Endothelial cell of umbilical vein (primary cell): ENCODE data around the gene PASD1. TPM values are rescaled to one million over a fixed set of nuclear protein-coding genes. Genes with fewer than 3 reads are reported as not detected.

Experiments used
- BruUV-seq: library from RNA; stranded (reverse); fragments of 400-500 nt; replicated peaks from 2 replicates; lab custom pipeline; 2021; lab: Mats Ljungman, UMichigan
- CTCF ChIA-PET: fragments of 300-600, 350-600 bp; sonication (Branson Sonifier 250); formaldehyde crosslinking; loops from one replicate; lab custom pipeline; 2021; ENCODE audit warnings: antibody characterized with exemption, inconsistent platforms; lab: Charles Lee
- POLR2A ChIA-PET: fragments of 300-600, 350-600 bp; sonication (Branson Sonifier 250); formaldehyde crosslinking; loops from one replicate; lab custom pipeline; 2021; ENCODE audit warnings: antibody characterized with exemption, inconsistent platforms; lab: Charles Lee
- DNase-seq: peaks from one replicate; pipeline ENCODE4 v3.0.0-alpha.2; 2011; ENCODE audit warnings: low read depth, low spot score
- FAIRE-seq: peaks from 2 replicates; lab custom pipeline; 2011; peaks lifted over from hg19 to GRCh38; lab: Jason Lieb, UNC
- H2AFZ ChIP-seq: 2 replicates; pipeline ENCODE4 v1.6.0; 2012; ENCODE audit warnings: low read depth, low read length, control low read depth, inconsistent platforms
- H3K27ac ChIP-seq: 2 replicates; pipeline ENCODE4 v1.5.1; 2011; ENCODE audit warnings: low read depth, mild to moderate bottlenecking, control low read depth, low read length, moderate library complexity; ENCODE audit not compliant: insufficient read depth
- H3K27me3 ChIP-seq, 2 experiments: 2 replicates each; pipeline versions ENCODE4 v1.6.0 to v1.6.1; 2011; ENCODE audit warnings: low read length in 2 of 2, mixed read lengths in 1 of 2; ENCODE audit not compliant: control insufficient read depth in 2 of 2, insufficient read depth in 2 of 2
- H3K36me3 ChIP-seq, 2 experiments: 2 replicates in 1 of 2; 3 replicates in 1 of 2; pipeline ENCODE4 v1.5.1; 2011; ENCODE audit warnings: low read length in 2 of 2, mild to moderate bottlenecking in 1 of 2, moderate library complexity in 1 of 2; ENCODE audit not compliant: control insufficient read depth in 2 of 2, insufficient read depth in 2 of 2; ENCODE audit errors: extremely low read depth in 1 of 2
- H3K4me1 ChIP-seq: 3 replicates; pipeline ENCODE4 v1.5.1; 2011; ENCODE audit warnings: mild to moderate bottlenecking, low read length; ENCODE audit not compliant: control insufficient read depth, insufficient read depth; ENCODE audit errors: extremely low read depth
- H3K4me2 ChIP-seq: 2 replicates; pipeline ENCODE4 v1.6.1; 2011; ENCODE audit warnings: low read length, control low read depth, mixed read lengths; ENCODE audit not compliant: insufficient read depth
- H3K4me3 ChIP-seq, 3 experiments: fragments of 200-600 bp in 1 of 3; sonication (generic), shearing (Covaris generic) in 1 of 3; replicated peaks in 1 of 3; 2 replicates each; pipeline ENCODE4 v1.5.1; 2011 to 2016; ENCODE audit warnings: control low read depth in 3 of 3, low read length in 3 of 3, mild to moderate bottlenecking in 2 of 3, inconsistent platforms in 1 of 3, low read depth in 1 of 3, moderate library complexity in 1 of 3; ENCODE audit not compliant: insufficient read depth in 1 of 3
- H3K79me2 ChIP-seq: 2 replicates; pipeline ENCODE4 v1.6.0; 2012; ENCODE audit warnings: low read length, inconsistent platforms; ENCODE audit not compliant: control insufficient read depth, insufficient read depth
- H3K9ac ChIP-seq: replicated peaks from 2 replicates; pipeline ENCODE3; 2011; ENCODE audit warnings: low read length, control low read depth; ENCODE audit not compliant: insufficient read depth; ENCODE audit errors: extremely low read depth
- H3K9me1 ChIP-seq: replicated peaks from 3 replicates; pipeline ENCODE4 v1.6.0; 2011; ENCODE audit warnings: mild to moderate bottlenecking, low read length; ENCODE audit not compliant: control insufficient read depth, insufficient read depth; ENCODE audit errors: extremely low read depth
- H3K9me3 ChIP-seq: replicated peaks from 2 replicates; pipeline ENCODE4 v1.5.1; 2012; ENCODE audit warnings: low read length, inconsistent platforms; ENCODE audit not compliant: control insufficient read depth, insufficient read depth
- H4K20me1 ChIP-seq: replicated peaks from 2 replicates; pipeline ENCODE3; 2011; ENCODE audit warnings: mild to moderate bottlenecking, low read length; ENCODE audit not compliant: control insufficient read depth, insufficient read depth; ENCODE audit errors: extremely low read depth
- CTCF ChIP-seq, 2 donors: IDR thresholded peaks; 1 replicate in 1 of 2; 2 replicates in 1 of 2; pipeline ENCODE4 v1.5.1; 2011; ENCODE audit warnings: low read length in 2 of 2, mild to moderate bottlenecking in 2 of 2, moderate library complexity in 2 of 2, control low read depth in 1 of 2, inconsistent platforms in 1 of 2, low read depth in 1 of 2; ENCODE audit not compliant: insufficient read depth in 1 of 2; ENCODE audit errors: extremely low read depth in 1 of 2
- EZH2 ChIP-seq: IDR thresholded peaks from 2 replicates; pipeline ENCODE4 v1.6.1; 2012; ENCODE audit warnings: borderline replicate concordance, low read depth, mild to moderate bottlenecking, moderate library complexity, low read length, inconsistent platforms; ENCODE audit not compliant: severe bottlenecking
- FOS ChIP-seq: IDR thresholded peaks from 2 replicates; pipeline ENCODE4 v1.6.1; 2011; ENCODE audit warnings: mild to moderate bottlenecking, low read length, moderate library complexity, borderline replicate concordance; ENCODE audit not compliant: insufficient read depth
- GATA2 ChIP-seq: IDR thresholded peaks from 2 replicates; pipeline ENCODE4 v1.7.0; 2011; ENCODE audit warnings: low read depth, mild to moderate bottlenecking, moderate library complexity, mixed read lengths, low read length; ENCODE audit not compliant: insufficient read length, insufficient read depth
- JUN ChIP-seq: IDR thresholded peaks from 2 replicates; pipeline ENCODE4 v1.6.1; 2011; ENCODE audit warnings: borderline replicate concordance, low read depth; ENCODE audit not compliant: insufficient read length, insufficient read depth
- MYC ChIP-seq: IDR thresholded peaks from one replicate; pipeline ENCODE4 v1.6.1; 2011; ENCODE audit warnings: mild to moderate bottlenecking, low read depth, low read length
- POLR2A ChIP-seq: IDR thresholded peaks from 2 replicates; pipeline ENCODE4 v1.6.1; 2012; ENCODE audit warnings: low read depth, mild to moderate bottlenecking, control low read depth, low read length
- POLR2AphosphoS5 ChIP-seq: IDR thresholded peaks from 2 replicates; pipeline ENCODE4 v1.6.1; 2012; ENCODE audit warnings: low read depth, mild to moderate bottlenecking, control low read depth, low read length, moderate library complexity; ENCODE audit not compliant: insufficient read depth
- dilution Hi-C: fragments of 300-500 bp; cut with MboI; formaldehyde crosslinking; loops from one replicate; pipeline ENCODE4 v1.15.0; 2019; ENCODE audit warnings: low sequenced_read_pairs; ENCODE audit not compliant: extremely low pct_ligation_motif_present
- intact Hi-C: fragments of 100-400 bp; cut with micrococcal nuclease; formaldehyde crosslinking; loops from one replicate; pipeline ENCODE4 v1.10.0; 2022
- polyA plus RNA-seq, 4 experiments: library from polyadenylated mRNA; depleted of rRNA in 3 of 4; stranded (reverse) in 3 of 4; unstranded in 1 of 4; fragments of >200 nt; gene quantifications; 2 replicates each; pipeline versions ENCODE4 v1.2.1 to v1.2.3, GENCODE V29; 2011 to 2012; ENCODE audit warnings: missing spikeins in 1 of 4
- total RNA-seq: library from RNA; stranded (reverse); gene quantifications from 2 replicates; pipeline ENCODE4 v1.2.3, GENCODE V29; 2021
- TF ChIP-seq, protein P1 (sequence below): IDR thresholded peaks from 2 replicates; pipeline ENCODE4 v1.6.1; 2011; ENCODE audit not compliant: insufficient read depth, insufficient read length

Gene PASD1
- total and polyA plus RNA-seq, 2 donors (not counting 3 experiments of a cell fraction or from before 2014, with no cell fraction given) = not detected

GRCh38 chrX:151701071-151701470, 137.6 kb downstream of the PASD1 start:
- H3K9me1 ChIP-seq = no peaks in the 10 kb centered on the region
- dilution Hi-C loops = no loop called here
- no peak overlapping the region for H3K9ac ChIP-seq
- no peaks in the 10 kb centered on the region for H4K20me1 ChIP-seq
- H3K79me2 ChIP-seq = no peaks in the 10 kb centered on the region
- no peak overlapping the region for H3K4me2 ChIP-seq
- DNase-seq = no peak
- no peak for TF ChIP-seq POLR2AphosphoS5
- no peak for TF ChIP-seq JUN
- no peak for TF ChIP-seq GATA2
- TF ChIP-seq POLR2A = no peak
- no peak for TF ChIP-seq MYC
- TF ChIP-seq EZH2 = no peak
- TF ChIP-seq FOS = no peak
- TF ChIP-seq, protein P1, sequence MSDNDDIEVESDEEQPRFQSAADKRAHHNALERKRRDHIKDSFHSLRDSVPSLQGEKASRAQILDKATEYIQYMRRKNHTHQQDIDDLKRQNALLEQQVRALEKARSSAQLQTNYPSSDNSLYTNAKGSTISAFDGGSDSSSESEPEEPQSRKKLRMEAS = no peak
- no peak for TF ChIP-seq CTCF (IDR thresholded peaks at IDR 0.05; ENCODE audit: extremely low read depth in 1 of 2, insufficient read depth in 1 of 2, low read depth in 1 of 2, low read length in 2 of 2)
- no TSS peak for BruUV-seq
- H3K4me1 ChIP-seq = no peaks in the 10 kb centered on the region
- no peaks in the 10 kb centered on the region for H3K9me3 ChIP-seq
- FAIRE-seq = no peak
- CTCF ChIA-PET = no interaction called here
- no peak overlapping the region for H3K27ac ChIP-seq
- intact Hi-C loops = no loop called here
- H3K4me3 ChIP-seq = no peak overlapping the region
- H3K27me3 ChIP-seq = no peaks in the 10 kb centered on the region
- POLR2A ChIA-PET = no interaction called here
- no peak overlapping the region for H2AFZ ChIP-seq
- H3K36me3 ChIP-seq = no peaks in the 10 kb centered on the region
